ENCODE data around the gene ANKRD55. TPM values are rescaled to one million over a fixed set of nuclear protein-coding genes. Genes with fewer than 3 reads are reported as not detected.
"Not testable (repeated sequence)": the region's sequence is repeated elsewhere in the genome, so short reads cannot be mapped to it uniquely, and the experiment has no call there.

ANKRD55 gene
- total RNA-seq, 1 experiment from 2014 or later, result not detected

DNA sequence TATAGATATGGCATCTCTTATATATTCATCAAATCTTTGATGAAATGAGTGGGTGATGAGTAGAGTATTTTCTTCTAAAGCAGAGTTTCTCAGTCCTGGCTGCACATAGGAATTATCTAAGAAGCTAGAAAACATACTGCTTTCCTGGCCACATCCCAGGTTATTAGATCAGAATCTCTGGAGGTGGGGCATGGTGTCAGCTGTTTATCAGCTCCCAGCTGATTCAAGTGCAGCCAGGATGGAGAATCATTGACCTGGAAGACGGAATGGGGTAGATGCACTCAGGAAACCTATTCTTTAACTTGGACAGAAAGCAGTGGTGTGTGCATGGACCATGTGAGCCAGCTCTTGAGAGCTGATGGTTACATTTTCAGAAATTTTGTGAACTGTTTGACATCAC is 130.2 kb downstream of the ANKRD55 start:
- H3K27me3 ChIP-seq (ENCODE audit: low read length), result no peaks in the 10 kb centered on the region
- no peaks in the 10 kb centered on the region for H3K9me3 ChIP-seq (ENCODE audit: low read length)
- no peak overlapping the region for H3K27ac ChIP-seq (ENCODE audit: low read length)
- TF ChIP-seq EZH2phosphoT487 (IDR thresholded peaks at IDR 0.05; ENCODE audit: borderline replicate concordance, low read length) (no peak), EZH2 (IDR thresholded peaks at IDR 0.05; ENCODE audit: low read length, unreplicated experiment) (no peak)
- TF ChIP-seq, protein P1, sequence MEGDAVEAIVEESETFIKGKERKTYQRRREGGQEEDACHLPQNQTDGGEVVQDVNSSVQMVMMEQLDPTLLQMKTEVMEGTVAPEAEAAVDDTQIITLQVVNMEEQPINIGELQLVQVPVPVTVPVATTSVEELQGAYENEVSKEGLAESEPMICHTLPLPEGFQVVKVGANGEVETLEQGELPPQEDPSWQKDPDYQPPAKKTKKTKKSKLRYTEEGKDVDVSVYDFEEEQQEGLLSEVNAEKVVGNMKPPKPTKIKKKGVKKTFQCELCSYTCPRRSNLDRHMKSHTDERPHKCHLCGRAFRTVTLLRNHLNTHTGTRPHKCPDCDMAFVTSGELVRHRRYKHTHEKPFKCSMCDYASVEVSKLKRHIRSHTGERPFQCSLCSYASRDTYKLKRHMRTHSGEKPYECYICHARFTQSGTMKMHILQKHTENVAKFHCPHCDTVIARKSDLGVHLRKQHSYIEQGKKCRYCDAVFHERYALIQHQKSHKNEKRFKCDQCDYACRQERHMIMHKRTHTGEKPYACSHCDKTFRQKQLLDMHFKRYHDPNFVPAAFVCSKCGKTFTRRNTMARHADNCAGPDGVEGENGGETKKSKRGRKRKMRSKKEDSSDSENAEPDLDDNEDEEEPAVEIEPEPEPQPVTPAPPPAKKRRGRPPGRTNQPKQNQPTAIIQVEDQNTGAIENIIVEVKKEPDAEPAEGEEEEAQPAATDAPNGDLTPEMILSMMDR (conservative IDR thresholded peaks at IDR 0.05; ENCODE audit: low read depth, low read length), result no peak
- H3K4me3 ChIP-seq (ENCODE audit: low read length), result no peak overlapping the region
- no peaks in the 10 kb centered on the region for H3F3A ChIP-seq (ENCODE audit: low read length, unreplicated experiment)
- ATAC-seq (no peak), DNase-seq (no peak)
- intact Hi-C loops (cut with micrococcal nuclease), result no loop called here
- H3K4me1 ChIP-seq (ENCODE audit: insufficient read depth, low read length), result peaks cover 6% of the 10 kb centered on the region
- H3K9me2 ChIP-seq (replicated peaks; ENCODE audit: low read length), result no peaks in the 10 kb centered on the region
- no peaks in the 10 kb centered on the region for H3K79me2 ChIP-seq (ENCODE audit: low read length)
- H3K4me2 ChIP-seq (ENCODE audit: low read length), result no peak overlapping the region
- no peak overlapping the region for H3K9ac ChIP-seq (ENCODE audit: low read length)
- H3K36me3 ChIP-seq (ENCODE audit: low read depth, low read length), result no peaks in the 10 kb centered on the region
- ChIA-PET CTCF (no interaction called here), POLR2A (ENCODE audit: unreplicated experiment) (interaction anchor here (0.5 kb wide), 1 partner anchor 45 kb away, joined by 6 read pairs; no protein-coding TSS in a partner anchor)
- no peaks in the 10 kb centered on the region for H4K20me1 ChIP-seq (ENCODE audit: low read length)
- no TSS peak for BruUV-seq (replicated peaks)
- no peak overlapping the region for H2AFZ ChIP-seq (ENCODE audit: low read length)

DNA sequence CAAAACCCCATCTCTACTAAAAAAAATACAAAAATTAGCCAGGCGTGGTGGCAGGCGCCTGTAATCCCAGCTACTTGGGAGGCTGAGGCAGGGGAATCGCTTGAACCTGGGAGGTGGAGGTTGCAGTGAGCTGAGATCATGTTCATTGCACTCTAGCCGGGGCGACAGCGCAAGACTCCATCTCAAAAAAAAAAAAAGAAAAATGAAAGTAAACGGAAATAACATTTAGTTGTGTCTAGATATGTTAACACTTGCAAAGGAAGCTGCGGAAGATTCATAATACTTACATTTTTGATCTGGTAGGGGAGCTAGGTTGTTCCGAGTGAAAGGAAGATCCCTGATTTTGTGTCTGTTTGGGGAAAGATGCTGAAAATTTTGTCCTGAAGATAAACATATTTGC is 130.9 kb downstream of the ANKRD55 start:
- H3K9me3 ChIP-seq (ENCODE audit: low read length); POLR2A ChIA-PET (ENCODE audit: unreplicated experiment); BruUV-seq (replicated peaks); CTCF ChIA-PET; H3K79me2 ChIP-seq (ENCODE audit: low read length); H4K20me1 ChIP-seq (ENCODE audit: low read length); intact Hi-C loops (cut with micrococcal nuclease); H3F3A ChIP-seq (ENCODE audit: low read length, unreplicated experiment); H3K4me3 ChIP-seq (ENCODE audit: low read length); H3K4me2 ChIP-seq (ENCODE audit: low read length); H3K36me3 ChIP-seq (ENCODE audit: low read depth, low read length); ATAC-seq; H3K9ac ChIP-seq (ENCODE audit: low read length); H3K27ac ChIP-seq (ENCODE audit: low read length); H3K9me2 ChIP-seq (replicated peaks; ENCODE audit: low read length); H3K27me3 ChIP-seq (ENCODE audit: low read length); DNase-seq; H2AFZ ChIP-seq (ENCODE audit: low read length); H3K4me1 ChIP-seq (ENCODE audit: insufficient read depth, low read length): not testable (repeated sequence)

DNA sequence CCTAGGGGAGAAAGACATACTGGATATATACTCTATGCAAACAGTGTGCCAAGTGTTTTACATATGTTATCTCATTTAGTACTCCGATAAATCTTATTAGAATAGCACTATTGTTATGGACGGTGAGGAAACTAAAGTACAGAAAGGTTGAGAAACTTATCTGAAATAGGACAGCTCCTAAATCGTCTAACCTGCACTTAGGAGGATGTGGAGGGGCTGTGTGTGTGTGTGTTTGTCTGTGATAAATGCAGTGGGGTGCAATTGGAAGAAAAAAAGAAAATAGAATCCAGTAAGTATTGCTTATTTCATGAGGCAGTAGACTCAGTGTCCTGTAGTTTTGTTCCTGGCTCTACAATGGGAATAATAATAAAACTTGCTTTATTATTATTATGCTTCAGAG is 131.9 kb downstream of the ANKRD55 start:
- no peak for ATAC-seq
- Histone ChIP-seq H3K9me3 (ENCODE audit: low read length) (no peaks in the 10 kb centered on the region), H4K20me1 (ENCODE audit: low read length) (no peaks in the 10 kb centered on the region), H3F3A (ENCODE audit: low read length, unreplicated experiment) (no peaks in the 10 kb centered on the region), H3K4me1 (ENCODE audit: insufficient read depth, low read length) (peaks cover 6% of the 10 kb centered on the region), H3K9ac (ENCODE audit: low read length) (no peak overlapping the region), H3K27me3 (ENCODE audit: low read length) (no peaks in the 10 kb centered on the region), H3K27ac (ENCODE audit: low read length) (no peak overlapping the region), H3K4me2 (ENCODE audit: low read length) (no peak overlapping the region), H3K9me2 (replicated peaks; ENCODE audit: low read length) (no peaks in the 10 kb centered on the region), H2AFZ (ENCODE audit: low read length) (no peak overlapping the region), H3K36me3 (ENCODE audit: low read depth, low read length) (no peaks in the 10 kb centered on the region), H3K79me2 (ENCODE audit: low read length) (no peaks in the 10 kb centered on the region), H3K4me3 (ENCODE audit: low read length) (no peak overlapping the region)
- ChIA-PET CTCF (no interaction called here), POLR2A (ENCODE audit: unreplicated experiment) (no interaction called here)
- no peak for DNase-seq
- TF ChIP-seq EZH2 (IDR thresholded peaks at IDR 0.05; ENCODE audit: low read length, unreplicated experiment), result no peak
- TF ChIP-seq EZH2phosphoT487 (IDR thresholded peaks at IDR 0.05; ENCODE audit: borderline replicate concordance, low read length), result no peak
- TF ChIP-seq, protein P1 (conservative IDR thresholded peaks at IDR 0.05; ENCODE audit: low read depth, low read length), result no peak
- intact Hi-C loops (cut with micrococcal nuclease), result no loop called here
- BruUV-seq (replicated peaks), result no TSS peak
